Body of pancreas (tissue), 4 donors: ENCODE results near the gene RDH5. TPM values are rescaled to one million over a fixed set of nuclear protein-coding genes. Genes with fewer than 3 reads are reported as not detected.
A peak's percentile ranks its signal among the peaks of the same experiment; 100 is the strongest.

ENCODE experiments used
- ATAC-seq: fragments of 150-250 bp; one replicate; pipeline ENCODE4 v1.9.1; 2016
- DNase-seq, 4 donors: peaks; one replicate each; pipeline ENCODE4 v3.0.0-alpha.2; 2019
- H3K27ac ChIP-seq, 4 donors: fragments of 200-600 bp; sonication (generic); 1 replicate in 3 of 4; 2 replicates in 1 of 4; pipeline versions ENCODE4 v1.5.1 to v1.6.1; 2016 to 2019; ENCODE audit warnings: mild to moderate bottlenecking in 1 of 4, mixed read lengths in 1 of 4, moderate library complexity in 1 of 4
- H3K27me3 ChIP-seq, 2 donors: fragments of 200-600 bp; sonication (generic); one replicate each; pipeline ENCODE4 v1.6.0; 2016; ENCODE audit warnings: mild to moderate bottlenecking in 1 of 2
- H3K36me3 ChIP-seq, 2 donors: fragments of 200-600 bp; sonication (generic); replicated peaks in 1 of 2; 2 replicates each; pipeline ENCODE4 v1.5.1; 2016; ENCODE audit warnings: low read depth in 2 of 2; ENCODE audit not compliant: insufficient read depth in 1 of 2
- H3K4me1 ChIP-seq: fragments of 200-600 bp; sonication (generic); one replicate; pipeline ENCODE4 v1.6.0; 2016
- H3K4me3 ChIP-seq, 2 donors: fragments of 200-600 bp; sonication (generic); 1 replicate in 1 of 2; 2 replicates in 1 of 2; pipeline ENCODE4 v1.5.1; 2016 to 2019
- H3K9me3 ChIP-seq, 3 donors: fragments of 200-600 bp; sonication (generic); 1 replicate in 2 of 3; 2 replicates in 1 of 3; pipeline ENCODE4 v1.5.1; 2016
- CTCF ChIP-seq, 7 experiments: fragments of 450-650 bp in 4 of 7; fragments of 200-600 bp in 3 of 7; sonication (generic) in 3 of 7; IDR thresholded peaks; one replicate each; pipeline ENCODE4 v1.5.1; 2016 to 2019; ENCODE audit warnings: antibody characterized with exemption in 7 of 7
- POLR2A ChIP-seq, 3 donors: fragments of 450-650 bp; IDR thresholded peaks; one replicate each; pipeline ENCODE4 v1.6.1; 2016; ENCODE audit warnings: antibody characterized with exemption in 3 of 3, mild to moderate bottlenecking in 2 of 3
- WGBS, 2 donors: methylation state at CpG; one replicate each; pipeline ENCODE4 v1.1.5; 2017; 5-methylcytosine and 5-hydroxymethylcytosine counted together
- intact Hi-C: fragments of 100-400 bp; cut with DNase I; formaldehyde crosslinking; loops from one replicate; pipeline ENCODE4 v1.15.1; 2023
- total RNA-seq, 2 donors: library from RNA; depleted of rRNA; stranded (reverse); fragments of >200 nt; gene quantifications; one replicate each; pipeline ENCODE4 v1.1.0, GENCODE V29; 2016

Gene RDH5
- total RNA-seq, 2 donors from 2014 or later = 4.2 to 20.4 TPM

DNA sequence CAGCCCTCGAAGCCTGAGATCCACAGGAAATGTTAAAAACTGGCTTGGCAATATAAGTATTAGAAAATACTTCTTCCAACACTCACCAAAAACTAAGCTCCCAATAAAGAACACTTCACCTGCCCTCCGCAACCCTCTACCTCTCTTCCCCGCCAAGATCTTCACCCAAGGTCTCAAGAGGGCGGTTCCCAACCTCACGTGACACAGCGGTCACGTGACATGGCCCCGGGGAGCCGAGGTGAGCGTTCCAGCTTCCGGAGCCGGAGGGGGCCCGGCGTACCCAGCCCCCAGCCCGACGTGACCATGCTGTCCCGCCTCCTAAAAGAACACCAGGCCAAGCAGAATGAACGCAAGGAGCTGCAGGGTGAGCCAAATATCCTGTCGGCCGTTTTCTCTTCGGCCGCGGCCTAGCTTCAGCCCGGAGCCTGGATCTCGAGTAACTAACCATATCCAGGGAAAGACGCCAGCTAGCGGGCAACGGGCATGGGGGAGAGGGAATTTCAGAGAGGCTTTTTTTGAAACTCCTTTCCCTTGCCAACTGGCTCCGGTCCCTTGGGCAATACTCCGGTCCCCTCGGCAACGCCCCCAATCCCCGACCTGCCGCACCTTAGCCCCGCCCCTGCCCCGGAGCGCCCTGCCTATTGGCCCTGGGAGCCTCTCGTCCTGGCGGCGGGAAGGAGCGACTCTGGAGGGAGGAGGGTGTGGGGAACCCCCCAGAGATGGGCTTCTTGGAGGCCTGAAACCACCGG, 4.2 kb upstream of the RDH5 start, which contains the start of gene BLOC1S1:
Gene BLOC1S1, plus strand, starts transcription at position 214 of the 749 bp plus-strand sequence. Its CDS starts 6 bp downstream, at position 220.
- Histone ChIP-seq H3K27me3 (no peaks in the 10 kb centered on the region), H3K27ac (peak within 1 kb of the TSS; percentile 77 to 94 (median 85)), H3K36me3 (no peaks in the 10 kb centered on the region), H3K4me1 (peaks cover 55% of the 10 kb centered on the region), H3K9me3 (no peaks in the 10 kb centered on the region), H3K4me3 (peak within 1 kb of the TSS; percentile 46)
- DNase-seq (peak; percentile 95 to 96 (median 96)), ATAC-seq (peak; percentile 79)
- WGBS, 2 donors = 0 to 1% methylated on average over 24 to 42 of the region's 42 CpGs
- intact Hi-C loops = no loop called here
- TF ChIP-seq POLR2A (IDR thresholded peaks at IDR 0.05) = peak; percentile 21 to 70 (median 66)
- peak in 3 of 7 experiments; percentile 13 to 28 (median 23) for TF ChIP-seq CTCF (IDR thresholded peaks at IDR 0.05)

DNA sequence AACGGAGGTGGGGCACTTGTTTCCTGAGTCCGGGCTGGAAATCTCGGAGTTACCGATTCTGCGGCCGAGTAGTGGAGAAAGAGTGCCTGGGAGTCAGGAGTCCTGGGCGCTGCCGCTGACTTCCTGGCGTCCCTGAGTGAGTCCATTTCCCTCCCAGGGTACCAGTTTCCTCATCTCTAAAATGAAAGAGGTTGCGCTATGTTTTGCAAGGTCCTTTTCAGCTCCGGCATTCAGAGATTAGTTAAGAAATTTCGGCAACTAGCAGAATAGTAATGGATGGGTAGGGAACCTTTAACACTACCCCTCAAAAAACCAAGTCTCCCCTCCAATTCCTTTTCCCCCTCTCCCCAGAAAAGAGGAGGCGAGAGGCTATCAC, 3.6 kb upstream of the RDH5 start:
- H3K27me3 ChIP-seq = no peaks in the 10 kb centered on the region
- H3K9me3 ChIP-seq = no peaks in the 10 kb centered on the region
- WGBS, 2 donors = 1 to 2% methylated on average over 11 to 13 of the region's 13 CpGs
- peak overlapping the region; percentile 77 to 94 (median 85) for H3K27ac ChIP-seq
- H3K4me1 ChIP-seq = peaks cover 60% of the 10 kb centered on the region
- peak overlapping the region; percentile 46 for H3K4me3 ChIP-seq
- H3K36me3 ChIP-seq = no peaks in the 10 kb centered on the region
- ATAC-seq (no peak), DNase-seq (no peak)
- intact Hi-C loops = no loop called here
- TF ChIP-seq CTCF (IDR thresholded peaks at IDR 0.05) (no peak), POLR2A (IDR thresholded peaks at IDR 0.05) (no peak)

DNA sequence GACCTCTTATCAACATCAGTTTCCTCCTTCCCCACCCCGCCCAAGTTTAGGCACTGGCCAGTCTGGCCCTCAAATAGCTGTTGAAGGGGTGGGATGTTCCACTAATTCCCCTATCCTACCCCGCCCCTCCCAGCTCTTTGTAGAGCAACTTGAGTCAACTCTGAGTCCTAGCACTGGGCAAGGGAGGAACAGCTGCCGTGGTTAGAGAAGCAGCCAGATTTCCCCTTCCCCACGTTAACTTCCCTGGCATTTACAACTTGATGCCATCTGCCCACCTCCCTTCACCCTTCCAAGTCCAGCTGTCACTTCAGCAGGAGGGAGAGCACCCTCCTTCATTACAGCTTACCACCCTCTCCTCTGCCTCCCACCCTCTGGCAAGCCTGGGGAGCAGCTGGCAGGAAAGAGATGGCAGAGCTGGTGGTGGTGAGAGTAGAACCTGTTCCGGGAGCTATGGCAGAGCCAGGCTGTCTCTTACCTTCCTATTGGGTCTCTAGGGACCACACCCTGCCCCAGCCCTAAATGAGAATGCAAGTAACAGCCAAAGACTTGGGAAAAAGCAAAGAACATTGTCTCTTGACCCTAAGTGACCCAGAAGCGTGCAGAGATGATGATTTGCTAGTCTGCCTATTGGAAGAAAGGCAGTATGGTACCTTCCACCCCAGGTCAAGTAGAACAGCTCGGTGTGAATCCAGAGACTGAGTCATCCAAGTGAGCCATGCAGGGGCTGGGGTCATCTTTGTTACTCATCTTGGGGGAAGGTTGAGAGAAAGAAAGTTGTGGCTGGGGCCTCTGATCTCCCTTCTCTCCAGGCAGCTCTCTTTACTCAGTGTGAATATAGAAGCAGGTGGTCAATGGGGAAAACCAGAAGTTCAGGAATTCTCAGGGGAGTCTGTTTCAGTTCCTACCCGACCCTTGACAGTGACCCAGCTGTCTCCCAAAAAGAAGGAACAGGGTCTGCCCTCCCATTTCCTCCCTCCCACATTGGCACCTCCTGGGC, 2.9 kb upstream of the RDH5 start:
- DNase-seq = no peak
- WGBS, 2 donors = 43 to 52% methylated on average over 8 of the region's 8 CpGs

DNA sequence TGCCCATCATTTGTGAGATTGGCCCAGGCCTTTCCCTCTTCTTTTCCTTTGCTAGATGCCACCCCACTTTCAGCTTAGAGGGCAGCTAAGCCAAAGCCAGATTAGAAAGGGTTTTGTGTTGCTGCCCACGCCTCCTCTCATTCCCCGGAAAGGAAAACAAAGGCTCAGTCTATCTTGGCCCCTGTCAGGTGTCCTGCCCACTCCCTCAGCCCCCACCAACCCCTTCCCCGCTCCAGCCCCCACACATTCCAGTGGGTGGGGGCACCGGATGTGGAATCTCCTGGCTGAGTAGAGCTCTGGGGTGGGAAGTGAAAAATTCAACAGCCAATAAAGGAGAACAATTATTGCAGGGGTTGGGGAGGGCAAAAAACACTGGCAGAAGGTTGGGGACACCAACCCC, 2.2 kb upstream of the RDH5 start:
- no peaks in the 10 kb centered on the region for H3K27me3 ChIP-seq
- no peak overlapping the region for H3K4me3 ChIP-seq
- ATAC-seq = no peak
- no peak for TF ChIP-seq CTCF (IDR thresholded peaks at IDR 0.05)
- TF ChIP-seq POLR2A (IDR thresholded peaks at IDR 0.05) = no peak
- no peaks in the 10 kb centered on the region for H3K36me3 ChIP-seq
- WGBS, 2 donors = 15 to 22% methylated on average over 4 of the region's 4 CpGs
- H3K4me1 ChIP-seq = peaks cover 62% of the 10 kb centered on the region
- H3K27ac ChIP-seq = peak overlapping the region in 2 of 4 donors; percentile 93 to 94
- DNase-seq = no peak
- no peaks in the 10 kb centered on the region for H3K9me3 ChIP-seq
- intact Hi-C loops = no loop called here

More for the DNA sequence above, 2.9 kb upstream of the RDH5 start:
- Histone ChIP-seq H3K4me1 (peaks cover 62% of the 10 kb centered on the region), H3K27ac (peak overlapping the region; percentile 77 to 94 (median 85)), H3K36me3 (no peaks in the 10 kb centered on the region), H3K27me3 (no peaks in the 10 kb centered on the region), H3K4me3 (no peak overlapping the region), H3K9me3 (no peaks in the 10 kb centered on the region)
- TF ChIP-seq CTCF (IDR thresholded peaks at IDR 0.05) (no peak), POLR2A (IDR thresholded peaks at IDR 0.05) (no peak)
- intact Hi-C loops = no loop called here
- no peak for ATAC-seq
